ENCODE measurements around the gene NPM1. TPM values are rescaled to one million over a fixed set of nuclear protein-coding genes. Genes with fewer than 3 reads are reported as not detected.
"Not testable (repeated sequence)": the region's sequence is repeated elsewhere in the genome, so short reads cannot be mapped to it uniquely, and the experiment has no call there.

NPM1 gene
- total RNA-seq, 2 donors from 2014 or later = 310 to 501 TPM

- H3K36me3 ChIP-seq (replicated peaks in 1 of 2; ENCODE audit: insufficient read depth in 1 of 2, low read depth in 2 of 2) = peaks cover 4 to 18% of the 10 kb centered on the region in 2 donors
- DNase-seq = no peak
- H3K27ac ChIP-seq = no peak overlapping the region
- intact Hi-C loops (cut with DNase I) = no loop called here
- no peaks in the 10 kb centered on the region for H3K9me3 ChIP-seq
- no peak for ATAC-seq
- WGBS, 2 donors = 60 to 74% methylated on average over 8 of the region's 8 CpGs
- TF ChIP-seq, protein P1, sequence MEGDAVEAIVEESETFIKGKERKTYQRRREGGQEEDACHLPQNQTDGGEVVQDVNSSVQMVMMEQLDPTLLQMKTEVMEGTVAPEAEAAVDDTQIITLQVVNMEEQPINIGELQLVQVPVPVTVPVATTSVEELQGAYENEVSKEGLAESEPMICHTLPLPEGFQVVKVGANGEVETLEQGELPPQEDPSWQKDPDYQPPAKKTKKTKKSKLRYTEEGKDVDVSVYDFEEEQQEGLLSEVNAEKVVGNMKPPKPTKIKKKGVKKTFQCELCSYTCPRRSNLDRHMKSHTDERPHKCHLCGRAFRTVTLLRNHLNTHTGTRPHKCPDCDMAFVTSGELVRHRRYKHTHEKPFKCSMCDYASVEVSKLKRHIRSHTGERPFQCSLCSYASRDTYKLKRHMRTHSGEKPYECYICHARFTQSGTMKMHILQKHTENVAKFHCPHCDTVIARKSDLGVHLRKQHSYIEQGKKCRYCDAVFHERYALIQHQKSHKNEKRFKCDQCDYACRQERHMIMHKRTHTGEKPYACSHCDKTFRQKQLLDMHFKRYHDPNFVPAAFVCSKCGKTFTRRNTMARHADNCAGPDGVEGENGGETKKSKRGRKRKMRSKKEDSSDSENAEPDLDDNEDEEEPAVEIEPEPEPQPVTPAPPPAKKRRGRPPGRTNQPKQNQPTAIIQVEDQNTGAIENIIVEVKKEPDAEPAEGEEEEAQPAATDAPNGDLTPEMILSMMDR (IDR thresholded peaks at IDR 0.05) = no peak
- no peak for TF ChIP-seq POLR2A (IDR thresholded peaks at IDR 0.05)
- H3K27me3 ChIP-seq = no peaks in the 10 kb centered on the region
- peaks cover 29% of the 10 kb centered on the region for H3K4me1 ChIP-seq
- no peak overlapping the region for H3K4me3 ChIP-seq
Measured at GRCh38 chr5:171390883-171391677, 3.4 kb downstream of the NPM1 start.

DNA sequence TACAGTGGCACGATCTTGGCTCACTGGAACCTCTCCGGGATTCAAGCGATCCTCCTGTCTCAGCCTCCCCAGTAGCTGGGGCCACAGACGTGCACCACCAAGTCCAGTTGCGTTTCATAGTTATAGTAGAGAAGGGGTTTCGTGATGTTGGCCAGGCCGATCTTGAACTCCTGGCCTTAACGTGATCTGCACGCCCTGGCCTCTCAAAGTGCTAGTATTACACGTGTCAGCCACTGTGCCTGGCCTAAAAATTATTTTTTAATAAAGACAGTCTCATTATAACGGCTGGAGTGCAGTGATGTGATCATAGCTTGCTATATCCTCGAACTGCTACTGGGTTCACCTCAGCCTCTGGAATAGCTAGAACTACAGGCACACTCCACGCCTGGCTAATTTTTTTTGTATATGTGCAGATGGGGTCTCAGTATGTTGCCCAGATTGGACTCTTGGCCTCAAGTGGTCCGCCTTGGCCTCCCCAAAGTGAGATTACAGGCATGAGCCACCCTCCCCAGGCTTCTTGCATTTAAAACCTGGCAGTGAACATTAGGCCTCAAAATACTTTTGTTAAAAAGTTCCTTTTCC, 4.4 kb downstream of the NPM1 start:
- 85 to 88% methylated on average over 11 to 14 of the region's 14 CpGs for WGBS, 2 donors

GRCh38 chr5:171392585-171393159, 5.0 kb downstream of the NPM1 start:
- 83 to 95% methylated on average over 4 of the region's 4 CpGs for WGBS, 2 donors
- H3K4me1 ChIP-seq = peaks cover 22% of the 10 kb centered on the region
- H3K36me3 ChIP-seq (replicated peaks in 1 of 2; ENCODE audit: insufficient read depth in 1 of 2, low read depth in 2 of 2) = peaks cover 13 to 18% of the 10 kb centered on the region in 2 donors
- TF ChIP-seq, protein P1 (IDR thresholded peaks at IDR 0.05) = no peak
- TF ChIP-seq POLR2A (IDR thresholded peaks at IDR 0.05) = no peak
- H3K9me3 ChIP-seq = no peaks in the 10 kb centered on the region
- ATAC-seq (no peak), DNase-seq (no peak)
- H3K27me3 ChIP-seq = no peaks in the 10 kb centered on the region
- H3K4me3 ChIP-seq = no peak overlapping the region
- no peak overlapping the region for H3K27ac ChIP-seq
- intact Hi-C loops (cut with DNase I) = no loop called here

More for the DNA sequence above, 4.4 kb downstream of the NPM1 start:
- Histone ChIP-seq H3K27me3 (no peaks in the 10 kb centered on the region), H3K27ac (no peak overlapping the region), H3K9me3 (no peaks in the 10 kb centered on the region), H3K36me3 (replicated peaks in 1 of 2; ENCODE audit: insufficient read depth in 1 of 2, low read depth in 2 of 2) (peaks cover 10 to 18% of the 10 kb centered on the region in 2 donors), H3K4me3 (no peak overlapping the region), H3K4me1 (peaks cover 22% of the 10 kb centered on the region)
- DNase-seq (no peak), ATAC-seq (no peak)
- intact Hi-C loops (cut with DNase I) = no loop called here
- TF ChIP-seq, protein P1 (IDR thresholded peaks at IDR 0.05) = no peak
- TF ChIP-seq POLR2A (IDR thresholded peaks at IDR 0.05) = no peak

DNA sequence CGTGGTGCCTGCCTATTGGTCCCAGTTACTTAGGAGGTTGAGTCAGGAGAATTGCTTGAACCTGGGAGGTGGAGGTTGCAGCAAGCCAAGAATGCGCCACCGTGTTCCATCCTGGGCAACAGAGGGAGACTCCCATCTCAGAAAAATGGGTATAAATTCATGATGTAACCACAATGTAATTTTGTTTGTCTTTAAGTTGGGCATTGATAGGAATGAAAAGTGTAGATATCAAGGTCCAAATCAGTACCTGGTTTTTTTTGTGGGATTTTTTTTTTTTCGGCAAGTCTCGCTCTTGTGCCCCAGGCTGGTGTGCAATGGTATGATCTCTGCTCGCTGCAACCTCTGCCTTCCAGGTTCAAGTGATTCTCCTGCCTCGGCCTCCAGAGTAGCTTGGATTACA, 7.4 kb downstream of the NPM1 start:
- H3K36me3 ChIP-seq (replicated peaks in 1 of 2; ENCODE audit: insufficient read depth in 1 of 2, low read depth in 2 of 2) = peaks cover 13 to 19% of the 10 kb centered on the region in 2 donors

GRCh38 chr5:171396583-171396982, 8.9 kb downstream of the NPM1 start:
- peaks cover 27 to 28% of the 10 kb centered on the region in 2 donors for H3K36me3 ChIP-seq (replicated peaks in 1 of 2; ENCODE audit: insufficient read depth in 1 of 2, low read depth in 2 of 2)
- H3K27ac ChIP-seq; intact Hi-C loops (cut with DNase I); H3K4me1 ChIP-seq; H3K27me3 ChIP-seq; ATAC-seq; H3K9me3 ChIP-seq; H3K4me3 ChIP-seq; DNase-seq: not testable (repeated sequence)
- WGBS, 2 donors = 79 to 86% methylated on average over 11 of the region's 11 CpGs

More for the DNA sequence above, 7.4 kb downstream of the NPM1 start:
- intact Hi-C loops (cut with DNase I) = no loop called here
- no peaks in the 10 kb centered on the region for H3K9me3 ChIP-seq
- 96 to 98% methylated on average over 7 of the region's 7 CpGs for WGBS, 2 donors
- DNase-seq = no peak
- ATAC-seq = no peak
- no peak for TF ChIP-seq POLR2A (IDR thresholded peaks at IDR 0.05)
- TF ChIP-seq, protein P1 (IDR thresholded peaks at IDR 0.05) = no peak
- H3K27me3 ChIP-seq = no peaks in the 10 kb centered on the region
- H3K4me1 ChIP-seq = peaks cover 16% of the 10 kb centered on the region
- no peak overlapping the region for H3K27ac ChIP-seq
- H3K4me3 ChIP-seq = no peak overlapping the region
